Activated CD4-positive, alpha-beta memory T cell treated with anti-CD3 and anti-CD28 coated beads, Interleukin-2, amount 10 ng/mL, durations not matched to agents 7 days and 5 days (primary cell): ENCODE measurements around the gene PALD1. TPM values are rescaled to one million over a fixed set of nuclear protein-coding genes. Genes with fewer than 3 reads are reported as not detected.
"Not testable (repeated sequence)": the region's sequence is repeated elsewhere in the genome, so short reads cannot be mapped to it uniquely, and the experiment has no call there.

Experiments used
- CTCF ChIA-PET: fragments of 350-600 bp; sonication (Branson Sonifier 250); formaldehyde crosslinking; loops from one replicate; lab custom pipeline; 2021; ENCODE audit warnings: antibody characterized with exemption, inconsistent platforms; lab: Charles Lee
- POLR2A ChIA-PET: fragments of 350-600 bp; sonication (Branson Sonifier 250); formaldehyde crosslinking; loops from one replicate; lab custom pipeline; 2021; ENCODE audit warnings: antibody characterized with exemption; lab: Charles Lee
- DNase-seq: peaks from one replicate; pipeline ENCODE4 v3.0.0-alpha.2; 2020
- H3K27ac Mint-ChIP-seq: one replicate; pipeline ENCODE4 v1.8.0; 2021; ENCODE audit warnings: mild to moderate bottlenecking, mixed read lengths
- H3K27me3 Mint-ChIP-seq: one replicate; pipeline ENCODE4 v1.8.0; 2021; ENCODE audit warnings: mixed read lengths
- H3K36me3 Mint-ChIP-seq: one replicate; pipeline ENCODE4 v1.8.0; 2021; ENCODE audit warnings: low read depth, mixed read lengths
- H3K4me1 Mint-ChIP-seq: one replicate; pipeline ENCODE4 v1.8.0; 2021; ENCODE audit warnings: mixed read lengths
- H3K4me3 Mint-ChIP-seq: one replicate; pipeline ENCODE4 v1.8.0; 2021; ENCODE audit warnings: mild to moderate bottlenecking, mixed read lengths
- H3K9me3 Mint-ChIP-seq: one replicate; pipeline ENCODE4 v1.8.0; 2021; ENCODE audit warnings: mixed read lengths
- total RNA-seq, 2 experiments: library from RNA; stranded (reverse); gene quantifications; one replicate each; pipeline ENCODE4 v1.2.3, GENCODE V29; 2021

Gene PALD1
- total RNA-seq, 2 experiments from 2014 or later: 0.08 to 0.15 TPM

GRCh38 chr10:70573599-70574506, 95.3 kb downstream of the PALD1 start:
- Mint-ChIP-seq H3K36me3 (no peaks in the 10 kb centered on the region), H3K27ac (no peak overlapping the region), H3K27me3 (peaks cover 6% of the 10 kb centered on the region), H3K9me3 (no peaks in the 10 kb centered on the region), H3K4me1 (peaks cover 39% of the 10 kb centered on the region), H3K4me3 (no peak overlapping the region)
- no peak for DNase-seq
- ChIA-PET POLR2A (no interaction called here), CTCF (no interaction called here)

GRCh38 chr10:70575486-70575873, 96.9 kb downstream of the PALD1 start:
- Mint-ChIP-seq H3K9me3 (no peaks in the 10 kb centered on the region), H3K27me3 (peaks cover 6% of the 10 kb centered on the region), H3K36me3 (no peaks in the 10 kb centered on the region), H3K4me1 (peaks cover 49% of the 10 kb centered on the region), H3K4me3 (no peak overlapping the region), H3K27ac (peak overlapping the region; percentile 75)
- no peak for DNase-seq
- POLR2A ChIA-PET: interaction anchor here (1.4 to 1.9 kb wide), 3 partner anchors 10 to 114 kb away, joined by 3 to 7 read pairs (median 6); no protein-coding TSS in a partner anchor
- CTCF ChIA-PET: interaction anchor here (0.9 to 2.1 kb wide), 5 partner anchors 7 to 147 kb away, joined by 3 to 9 read pairs (median 4); partner anchors contain the start of gene PRF1

DNA sequence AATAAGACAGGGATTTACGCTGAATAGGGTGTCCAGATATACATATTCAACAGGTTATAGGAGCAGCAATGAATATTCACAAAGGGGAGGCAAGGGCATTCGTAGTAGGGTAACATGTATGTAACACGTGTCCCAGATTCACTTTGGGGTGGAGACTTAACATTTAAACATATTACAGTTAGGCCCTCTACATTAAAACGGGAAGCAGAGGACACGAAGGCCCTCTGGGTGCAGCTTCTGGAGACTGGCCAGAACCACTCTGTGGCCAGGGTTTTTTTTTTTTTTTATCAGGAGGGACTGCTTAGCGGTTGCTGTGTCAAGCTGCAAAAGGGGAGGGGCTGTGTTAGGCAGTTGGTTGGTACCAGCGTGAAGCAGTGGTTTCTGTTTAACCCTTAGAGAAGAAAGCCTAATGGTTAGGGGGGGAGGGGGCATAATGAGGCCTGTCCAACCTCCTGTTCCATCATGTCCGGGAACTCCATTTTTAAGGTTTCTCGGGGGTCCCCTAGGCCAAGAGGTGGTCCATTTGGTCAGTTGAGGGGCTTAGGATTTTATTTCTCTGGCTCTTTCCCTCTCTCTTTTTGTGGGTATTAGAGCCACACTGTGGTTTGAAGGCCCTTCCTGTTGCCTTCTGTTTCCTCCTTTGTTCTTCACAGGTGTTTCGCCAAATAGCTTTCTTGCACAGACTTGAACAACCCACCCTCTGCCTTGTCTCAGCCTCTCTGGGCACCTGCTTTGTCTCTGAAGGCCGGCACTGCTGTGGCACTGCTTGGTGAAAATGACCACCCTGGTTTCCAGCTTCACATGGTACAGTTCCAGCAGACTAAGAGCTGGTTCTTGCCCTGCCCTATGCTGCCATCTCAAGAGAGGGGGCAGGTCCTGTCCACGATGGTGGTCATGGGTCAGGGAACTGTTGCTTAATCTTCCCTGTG, 97.6 kb downstream of the PALD1 start:
- no peaks in the 10 kb centered on the region for H3K9me3 Mint-ChIP-seq

GRCh38 chr10:70576803-70577517, 98.4 kb downstream of the PALD1 start:
- peaks cover 6% of the 10 kb centered on the region for H3K27me3 Mint-ChIP-seq
- no peak for DNase-seq
- H3K9me3 Mint-ChIP-seq: no peaks in the 10 kb centered on the region
- peaks cover 49% of the 10 kb centered on the region for H3K4me1 Mint-ChIP-seq
- H3K4me3 Mint-ChIP-seq: peak overlapping the region; percentile 23
- no peaks in the 10 kb centered on the region for H3K36me3 Mint-ChIP-seq
- ChIA-PET CTCF (interaction anchor here (1.2 to 2.2 kb wide), 4 partner anchors 9 to 26 kb away, joined by 4 to 9 read pairs (median 6); partner anchors contain the start of gene PRF1), POLR2A (interaction anchor here (1.2 to 1.9 kb wide), 6 partner anchors 9 to 116 kb away, joined by 3 to 12 read pairs (median 6); partner anchors contain the start of gene PRF1)
- H3K27ac Mint-ChIP-seq: peak overlapping the region; percentile 75

More for the DNA sequence above, 97.6 kb downstream of the PALD1 start:
- Mint-ChIP-seq H3K4me3 (peak overlapping the region; percentile 17), H3K4me1 (peaks cover 49% of the 10 kb centered on the region), H3K27me3 (peaks cover 6% of the 10 kb centered on the region), H3K36me3 (no peaks in the 10 kb centered on the region), H3K27ac (peak overlapping the region; percentile 75)
- POLR2A ChIA-PET: interaction anchor here (1.4 to 1.9 kb wide), 4 partner anchors 9 to 115 kb away, joined by 3 to 12 read pairs (median 6); partner anchors contain the start of gene PRF1
- CTCF ChIA-PET: interaction anchor here (0.6 to 2.1 kb wide), 6 partner anchors 8 to 427 kb away, joined by 3 to 9 read pairs (median 4); partner anchors contain the start of gene PRF1
- peak; percentile 55 for DNase-seq

GRCh38 chr10:70578371-70578947, 99.9 kb downstream of the PALD1 start:
- POLR2A ChIA-PET: interaction anchor here (0.7 to 1.9 kb wide), 7 partner anchors 8 to 38 kb away, joined by 3 to 11 read pairs (median 4); partner anchors contain the start of gene PRF1
- H3K36me3 Mint-ChIP-seq: no peaks in the 10 kb centered on the region
- H3K27ac Mint-ChIP-seq: peak overlapping the region; percentile 87
- no peaks in the 10 kb centered on the region for H3K9me3 Mint-ChIP-seq
- H3K27me3 Mint-ChIP-seq: peaks cover 6% of the 10 kb centered on the region
- H3K4me1 Mint-ChIP-seq: peaks cover 49% of the 10 kb centered on the region
- H3K4me3 Mint-ChIP-seq: peak overlapping the region; percentile 43
- CTCF ChIA-PET: interaction anchor here (2.2 kb wide), 1 partner anchor 19 kb away, joined by 8 read pairs; no protein-coding TSS in a partner anchor
- DNase-seq: peak; percentile 78

- peaks cover 49% of the 10 kb centered on the region for H3K4me1 Mint-ChIP-seq
- peak; percentile 40 for DNase-seq
- peak overlapping the region; percentile 15 for H3K4me3 Mint-ChIP-seq
- H3K27ac Mint-ChIP-seq: peak overlapping the region; percentile 87
- no peaks in the 10 kb centered on the region for H3K9me3 Mint-ChIP-seq
- CTCF ChIA-PET: interaction anchor here (0.6 to 2.2 kb wide), 3 partner anchors 20 to 1457 kb away, joined by 3 to 8 read pairs (median 3); no protein-coding TSS in a partner anchor
- peaks cover 8% of the 10 kb centered on the region for H3K27me3 Mint-ChIP-seq
- POLR2A ChIA-PET: interaction anchor here (0.8 to 1.9 kb wide), 5 partner anchors 13 to 37 kb away, joined by 4 to 11 read pairs (median 8); partner anchors contain the start of gene PRF1
- no peaks in the 10 kb centered on the region for H3K36me3 Mint-ChIP-seq
Measured at GRCh38 chr10:70579234-70580002, 100.9 kb downstream of the PALD1 start.

GRCh38 chr10:70581176-70581575, 102.6 kb downstream of the PALD1 start:
- H3K27me3 Mint-ChIP-seq, DNase-seq, H3K9me3 Mint-ChIP-seq, H3K36me3 Mint-ChIP-seq, H3K4me3 Mint-ChIP-seq, CTCF ChIA-PET, H3K27ac Mint-ChIP-seq, POLR2A ChIA-PET: not testable (repeated sequence)
- H3K4me1 Mint-ChIP-seq: peaks cover 41% of the 10 kb centered on the region

DNA sequence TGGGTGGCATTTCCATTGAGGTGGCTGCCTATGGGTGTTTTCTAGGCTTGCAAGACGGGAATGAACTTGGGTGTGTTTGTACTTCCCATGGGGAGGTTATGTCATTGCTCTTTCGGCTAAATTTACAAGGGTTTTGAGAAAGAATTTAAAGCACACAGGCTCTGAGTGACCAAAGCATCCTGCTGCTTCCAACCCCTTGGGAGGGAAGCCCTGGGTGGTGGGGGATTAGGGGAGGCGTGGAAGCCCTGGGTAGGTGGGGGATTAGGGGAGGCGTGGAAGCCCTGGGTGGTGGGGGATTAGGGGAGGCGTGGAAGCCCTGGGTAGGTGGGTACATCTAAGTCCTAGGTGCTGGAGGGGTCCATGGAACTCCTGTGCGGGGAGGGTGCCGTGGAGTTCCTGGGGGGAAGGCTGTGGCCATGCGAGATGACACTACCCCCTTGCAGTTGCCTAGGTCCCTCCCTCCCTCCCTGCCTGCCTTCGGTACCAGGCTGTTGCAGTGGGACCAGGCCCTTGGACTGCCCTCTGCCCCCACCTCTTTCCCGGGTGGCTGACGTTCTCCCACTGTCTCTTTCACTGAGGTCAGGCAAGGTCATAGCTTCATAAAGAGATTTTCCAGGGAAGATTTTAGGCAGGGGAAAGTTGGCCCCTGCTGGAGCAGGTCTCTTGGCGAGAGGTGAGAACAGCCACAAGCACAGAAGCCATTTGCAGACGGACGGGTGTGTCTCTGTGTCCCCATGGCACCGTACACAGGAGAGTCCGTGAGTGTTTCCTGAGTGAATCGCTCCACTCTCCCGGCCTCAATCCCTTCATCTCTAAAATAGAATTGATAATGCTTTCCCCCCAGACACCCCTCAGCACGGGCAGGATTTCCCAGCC, 104.5 kb downstream of the PALD1 start:
- CTCF ChIA-PET: interaction anchor here (1.0 kb wide), 1 partner anchor 24 kb away, joined by 3 read pairs; no protein-coding TSS in a partner anchor
- H3K4me3 Mint-ChIP-seq: no peak overlapping the region
- POLR2A ChIA-PET: no interaction called here
- DNase-seq: no peak
- H3K9me3 Mint-ChIP-seq: no peaks in the 10 kb centered on the region
- no peak overlapping the region for H3K27ac Mint-ChIP-seq
- peaks cover 18% of the 10 kb centered on the region for H3K27me3 Mint-ChIP-seq
- H3K36me3 Mint-ChIP-seq: no peaks in the 10 kb centered on the region
- peaks cover 22% of the 10 kb centered on the region for H3K4me1 Mint-ChIP-seq

DNA sequence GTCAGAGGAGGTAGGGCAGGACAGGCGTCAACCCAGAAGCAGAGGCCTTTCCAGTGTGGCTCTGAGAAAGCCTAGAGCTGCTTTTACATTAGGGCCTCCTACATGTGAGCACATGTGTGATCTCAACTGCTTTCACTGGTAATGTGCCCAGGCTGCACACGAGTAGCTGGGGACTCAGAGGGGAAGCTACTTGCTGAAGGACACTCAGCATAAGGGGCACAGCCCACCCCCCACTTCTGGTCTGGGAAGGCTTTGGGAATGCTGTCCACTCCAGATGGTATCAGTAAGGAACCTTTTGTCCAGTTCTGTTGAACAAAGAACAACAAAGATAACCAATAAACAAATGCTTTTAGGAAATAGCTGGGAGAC, 105.1 kb downstream of the PALD1 start:
- Mint-ChIP-seq H3K4me3 (no peak overlapping the region), H3K4me1 (peaks cover 16% of the 10 kb centered on the region), H3K9me3 (no peaks in the 10 kb centered on the region), H3K27ac (no peak overlapping the region), H3K36me3 (no peaks in the 10 kb centered on the region), H3K27me3 (peaks cover 23% of the 10 kb centered on the region)
- no peak for DNase-seq
- ChIA-PET CTCF (interaction anchor here (1.0 kb wide), 1 partner anchor 25 kb away, joined by 3 read pairs; no protein-coding TSS in a partner anchor), POLR2A (no interaction called here)

DNA sequence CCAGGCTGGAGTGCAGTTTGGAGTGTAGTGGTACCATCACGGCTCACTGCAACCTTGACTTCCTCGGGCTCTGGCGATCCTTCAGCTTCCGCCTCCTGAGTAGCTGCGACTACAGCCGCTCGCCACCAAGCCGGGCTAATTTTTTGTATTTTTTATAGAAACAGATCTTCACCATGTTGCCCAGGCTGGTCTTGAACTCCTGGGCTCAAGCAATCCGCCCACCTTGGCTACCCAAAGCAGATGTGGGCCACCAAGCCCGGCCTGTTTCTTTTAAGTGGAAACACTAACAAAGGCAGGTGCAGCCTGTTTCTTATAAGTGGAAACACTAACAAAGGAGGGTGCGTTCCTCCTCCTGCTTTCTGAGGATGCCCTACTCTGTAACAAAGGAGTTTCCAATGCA, 105.8 kb downstream of the PALD1 start:
- Mint-ChIP-seq H3K4me1 (peaks cover 10% of the 10 kb centered on the region), H3K27ac (no peak overlapping the region), H3K4me3 (no peak overlapping the region), H3K36me3 (no peaks in the 10 kb centered on the region), H3K9me3 (no peaks in the 10 kb centered on the region), H3K27me3 (peaks cover 30% of the 10 kb centered on the region)
- CTCF ChIA-PET: no interaction called here
- POLR2A ChIA-PET: no interaction called here
- DNase-seq: no peak
